ENCODE data around the gene MED15. TPM values are rescaled to one million over a fixed set of nuclear protein-coding genes. Genes with fewer than 3 reads are reported as not detected.
"Not testable (repeated sequence)": the region's sequence is repeated elsewhere in the genome, so short reads cannot be mapped to it uniquely, and the experiment has no call there.

MED15 gene
- total RNA-seq, 2 donors from 2014 or later, result 61.4 to 62.7 TPM

DNA sequence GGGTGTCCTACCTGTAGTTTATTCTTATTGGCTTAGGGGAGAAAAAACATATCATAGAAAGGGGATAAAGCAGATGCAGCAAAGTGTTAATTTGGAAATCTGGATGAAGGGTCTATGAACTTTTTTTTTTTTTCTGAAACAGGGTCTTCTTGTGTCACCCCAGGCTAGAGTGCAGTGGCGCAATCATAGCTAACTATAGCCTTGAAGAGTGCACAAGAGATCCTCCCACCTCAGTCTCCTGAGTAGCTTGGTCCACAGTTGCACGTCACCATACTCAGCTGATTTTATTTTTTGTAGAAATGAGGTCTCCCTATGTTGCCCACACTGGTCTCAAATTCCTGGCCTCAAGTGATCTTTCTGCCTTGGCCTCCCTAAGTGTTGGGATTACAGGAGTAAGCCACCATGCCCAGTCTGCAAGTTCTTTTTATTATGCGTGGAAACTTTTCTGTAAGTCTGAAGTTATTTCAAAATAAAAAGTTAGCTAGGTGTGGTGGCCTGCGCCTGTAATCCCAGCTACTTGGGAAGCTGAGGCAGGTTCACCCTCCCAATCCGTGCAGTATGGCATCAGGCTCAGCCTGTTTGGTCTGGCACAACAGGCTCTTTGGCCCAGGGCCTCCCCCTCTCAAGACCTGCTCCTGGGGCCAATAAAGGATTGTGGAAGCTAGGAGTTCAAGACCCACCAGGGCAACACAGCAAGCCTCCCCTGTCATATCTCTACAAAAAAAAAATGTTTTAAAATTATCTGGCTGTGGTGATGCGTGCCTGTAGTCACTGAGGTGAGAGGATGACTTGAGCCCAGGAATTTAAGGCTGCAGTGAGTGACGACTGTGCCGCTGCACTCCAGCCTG, 111.9 kb downstream of the MED15 start:
- Mint-ChIP-seq H3K4me1 (peaks cover 5% of the 10 kb centered on the region), H3K27me3 (ENCODE audit: insufficient read depth) (peaks cover under 1% of the 10 kb centered on the region), H3K36me3 (ENCODE audit: low read depth) (no peaks in the 10 kb centered on the region), H3K9me3 (no peaks in the 10 kb centered on the region), H3K4me3 (no peak overlapping the region), H3K27ac (no peak overlapping the region)
- Histone ChIP-seq H3K36me3 (ENCODE audit: control insufficient read depth, insufficient read depth, low read length) (no peaks in the 10 kb centered on the region), H3K9ac (ENCODE audit: extremely low read depth, low read length, poor library complexity, severe bottlenecking) (no peak overlapping the region), H3K4me3 (ENCODE audit: low read length) (no peak overlapping the region), H3K27me3 (ENCODE audit: control insufficient read depth, insufficient read depth, low read length, poor library complexity, severe bottlenecking) (no peaks in the 10 kb centered on the region), H3K9me3 (ENCODE audit: control insufficient read depth, low read length) (no peaks in the 10 kb centered on the region), H3K27ac (ENCODE audit: low read depth, low read length) (no peak overlapping the region), H3K4me1 (ENCODE audit: control insufficient read depth, insufficient read depth, low read length) (peaks cover 7% of the 10 kb centered on the region)
- 83 to 93% methylated on average over 6 to 8 of the region's 8 CpGs for WGBS, 2 experiments (ENCODE audit: insufficient coverage in 1 of 2, insufficient read length in 1 of 2)
- TF ChIP-seq, protein P1, sequence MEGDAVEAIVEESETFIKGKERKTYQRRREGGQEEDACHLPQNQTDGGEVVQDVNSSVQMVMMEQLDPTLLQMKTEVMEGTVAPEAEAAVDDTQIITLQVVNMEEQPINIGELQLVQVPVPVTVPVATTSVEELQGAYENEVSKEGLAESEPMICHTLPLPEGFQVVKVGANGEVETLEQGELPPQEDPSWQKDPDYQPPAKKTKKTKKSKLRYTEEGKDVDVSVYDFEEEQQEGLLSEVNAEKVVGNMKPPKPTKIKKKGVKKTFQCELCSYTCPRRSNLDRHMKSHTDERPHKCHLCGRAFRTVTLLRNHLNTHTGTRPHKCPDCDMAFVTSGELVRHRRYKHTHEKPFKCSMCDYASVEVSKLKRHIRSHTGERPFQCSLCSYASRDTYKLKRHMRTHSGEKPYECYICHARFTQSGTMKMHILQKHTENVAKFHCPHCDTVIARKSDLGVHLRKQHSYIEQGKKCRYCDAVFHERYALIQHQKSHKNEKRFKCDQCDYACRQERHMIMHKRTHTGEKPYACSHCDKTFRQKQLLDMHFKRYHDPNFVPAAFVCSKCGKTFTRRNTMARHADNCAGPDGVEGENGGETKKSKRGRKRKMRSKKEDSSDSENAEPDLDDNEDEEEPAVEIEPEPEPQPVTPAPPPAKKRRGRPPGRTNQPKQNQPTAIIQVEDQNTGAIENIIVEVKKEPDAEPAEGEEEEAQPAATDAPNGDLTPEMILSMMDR (conservative IDR thresholded peaks at IDR 0.05), result no peak
- no peak for DNase-seq

DNA sequence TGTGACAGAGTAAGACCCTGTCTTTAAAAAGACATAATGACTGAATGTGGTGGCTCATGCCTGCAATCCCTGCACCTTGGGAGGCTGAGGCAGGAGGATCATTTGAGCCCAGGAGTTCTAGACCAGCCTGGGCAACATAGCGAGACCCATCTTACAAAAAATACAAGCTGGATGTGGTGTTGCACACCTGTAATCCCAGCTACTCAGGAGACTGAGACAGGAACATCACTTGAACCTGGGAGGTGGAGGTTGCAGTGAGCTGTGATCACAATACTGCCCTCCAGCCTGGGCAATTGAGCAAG, 112.4 kb downstream of the MED15 start:
- DNase-seq, H3K27ac Mint-ChIP-seq: not testable (repeated sequence)
- 67 to 87% methylated on average over 1 of the region's 1 CpG for WGBS, 2 experiments (ENCODE audit: insufficient coverage in 1 of 2, insufficient read length in 1 of 2)

DNA sequence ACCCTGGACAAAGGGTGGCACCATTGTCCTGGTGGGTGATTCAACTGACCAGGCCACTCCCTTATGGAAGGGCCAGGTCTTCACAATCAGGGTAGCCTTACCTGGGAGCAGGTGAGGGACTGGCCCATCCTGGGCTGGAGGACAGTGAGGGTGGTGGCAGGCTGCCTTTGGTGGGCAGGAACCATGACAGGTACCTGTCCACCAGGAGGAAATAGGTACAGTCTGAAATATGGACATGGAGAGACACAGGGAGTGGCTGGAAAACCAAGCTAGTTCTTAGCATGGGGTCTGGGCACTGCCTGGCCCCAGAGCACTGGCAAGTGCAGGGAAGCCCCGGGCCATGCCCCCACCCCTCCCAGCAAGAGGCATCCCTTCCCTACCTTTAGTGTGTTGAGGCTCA, 113.8 kb downstream of the MED15 start:
- DNase-seq, result no peak
- no peaks in the 10 kb centered on the region for H3K9me3 ChIP-seq (ENCODE audit: control insufficient read depth, low read length)
- no peak overlapping the region for H3K27ac ChIP-seq (ENCODE audit: low read depth, low read length)
- no peaks in the 10 kb centered on the region for H3K9me3 Mint-ChIP-seq
- no peaks in the 10 kb centered on the region for H3K27me3 ChIP-seq (ENCODE audit: control insufficient read depth, insufficient read depth, low read length, poor library complexity, severe bottlenecking)
- H3K36me3 Mint-ChIP-seq (ENCODE audit: low read depth), result no peaks in the 10 kb centered on the region
- H3K27ac Mint-ChIP-seq, result no peak overlapping the region
- TF ChIP-seq, protein P1 (conservative IDR thresholded peaks at IDR 0.05), result no peak
- H3K36me3 ChIP-seq (ENCODE audit: control insufficient read depth, insufficient read depth, low read length), result no peaks in the 10 kb centered on the region
- WGBS, 2 experiments (ENCODE audit: insufficient coverage in 1 of 2, insufficient read length in 1 of 2), result 86 to 100% methylated on average over 1 of the region's 1 CpG
- H3K9ac ChIP-seq (ENCODE audit: extremely low read depth, low read length, poor library complexity, severe bottlenecking), result no peak overlapping the region
- H3K4me3 ChIP-seq (ENCODE audit: low read length), result no peak overlapping the region
- peaks cover 1% of the 10 kb centered on the region for H3K4me1 ChIP-seq (ENCODE audit: control insufficient read depth, insufficient read depth, low read length)
- H3K27me3 Mint-ChIP-seq (ENCODE audit: insufficient read depth), result peaks cover 2% of the 10 kb centered on the region
- H3K4me3 Mint-ChIP-seq, result no peak overlapping the region
- H3K4me1 Mint-ChIP-seq, result peaks cover 3% of the 10 kb centered on the region

More for the DNA sequence above, 112.4 kb downstream of the MED15 start:
- H3K4me1 Mint-ChIP-seq; H3K4me1 ChIP-seq (ENCODE audit: control insufficient read depth, insufficient read depth, low read length); H3K27ac ChIP-seq (ENCODE audit: low read depth, low read length); H3K36me3 Mint-ChIP-seq (ENCODE audit: low read depth); H3K36me3 ChIP-seq (ENCODE audit: control insufficient read depth, insufficient read depth, low read length); H3K4me3 Mint-ChIP-seq; H3K27me3 Mint-ChIP-seq (ENCODE audit: insufficient read depth); H3K9me3 ChIP-seq (ENCODE audit: control insufficient read depth, low read length); H3K27me3 ChIP-seq (ENCODE audit: control insufficient read depth, insufficient read depth, low read length, poor library complexity, severe bottlenecking); H3K9me3 Mint-ChIP-seq; H3K9ac ChIP-seq (ENCODE audit: extremely low read depth, low read length, poor library complexity, severe bottlenecking); H3K4me3 ChIP-seq (ENCODE audit: low read length): not testable (repeated sequence)

Data from endodermal cell (in vitro differentiated cells).